ENCODE data around the gene STXBP4. TPM values are rescaled to one million over a fixed set of nuclear protein-coding genes. Genes with fewer than 3 reads are reported as not detected.

Gene STXBP4
- total and polyA plus RNA-seq, 2 donors (not counting 3 experiments of a cell fraction or from before 2014, with no cell fraction given): 1.9 to 12.9 TPM

- CTCF ChIA-PET: interaction anchor here (2.0 to 3.3 kb wide), 2 partner anchors 9 to 17 kb away, joined by 4 to 12 read pairs; no protein-coding TSS in a partner anchor
- FAIRE-seq (no peak), DNase-seq (ENCODE audit: low read depth, low spot score) (no peak)
- POLR2A ChIA-PET: no interaction called here
- peaks cover 0 to 2% of the 10 kb centered on the region in 2 experiments for H3K27me3 ChIP-seq (ENCODE audit: control insufficient read depth in 2 of 2, insufficient read depth in 2 of 2, low read length in 2 of 2)
- dilution Hi-C loops (cut with MboI; ENCODE audit: extremely low pct_ligation_motif_present, low sequenced_read_pairs) (no loop called here), intact Hi-C loops (cut with micrococcal nuclease) (no loop called here)
- no TSS peak for BruUV-seq (replicated peaks)
- no peak overlapping the region for H3K4me3 ChIP-seq (replicated peaks in 1 of 3; ENCODE audit: insufficient read depth in 1 of 3, low read depth in 1 of 3, low read length in 3 of 3)
- peaks cover 7% of the 10 kb centered on the region for H3K4me1 ChIP-seq (ENCODE audit: control insufficient read depth, extremely low read depth, insufficient read depth, low read length)
- H2AFZ ChIP-seq (ENCODE audit: low read depth, low read length): no peak overlapping the region
- H3K27ac ChIP-seq (ENCODE audit: insufficient read depth, low read depth, low read length): no peak overlapping the region
- TF ChIP-seq CTCF (IDR thresholded peaks at IDR 0.05; ENCODE audit: extremely low read depth in 1 of 2, insufficient read depth in 1 of 2, low read depth in 1 of 2, low read length in 2 of 2): no peak
- no peak for TF ChIP-seq JUN (IDR thresholded peaks at IDR 0.05; ENCODE audit: borderline replicate concordance, insufficient read depth, insufficient read length, low read depth)
- TF ChIP-seq MYC (IDR thresholded peaks at IDR 0.05; ENCODE audit: low read depth, low read length): no peak
- no peak for TF ChIP-seq EZH2 (IDR thresholded peaks at IDR 0.05; ENCODE audit: borderline replicate concordance, low read depth, low read length, severe bottlenecking)
- no peak for TF ChIP-seq POLR2AphosphoS5 (IDR thresholded peaks at IDR 0.05; ENCODE audit: insufficient read depth, low read depth, low read length)
- TF ChIP-seq FOS (IDR thresholded peaks at IDR 0.05; ENCODE audit: borderline replicate concordance, insufficient read depth, low read length): no peak
- TF ChIP-seq GATA2 (IDR thresholded peaks at IDR 0.05; ENCODE audit: insufficient read depth, insufficient read length, low read depth, low read length): no peak
- TF ChIP-seq MAX (IDR thresholded peaks at IDR 0.05; ENCODE audit: insufficient read depth, insufficient read length): no peak
- no peak for TF ChIP-seq POLR2A (IDR thresholded peaks at IDR 0.05; ENCODE audit: low read depth, low read length)
- no peak overlapping the region for H3K4me2 ChIP-seq (ENCODE audit: insufficient read depth, low read length)
- no peaks in the 10 kb centered on the region for H3K9me3 ChIP-seq (replicated peaks; ENCODE audit: control insufficient read depth, insufficient read depth, low read length)
- H4K20me1 ChIP-seq (replicated peaks; ENCODE audit: control insufficient read depth, extremely low read depth, insufficient read depth, low read length): no peaks in the 10 kb centered on the region
- no peaks in the 10 kb centered on the region for H3K79me2 ChIP-seq (ENCODE audit: control insufficient read depth, insufficient read depth, low read length)
- no peak overlapping the region for H3K9ac ChIP-seq (replicated peaks; ENCODE audit: extremely low read depth, insufficient read depth, low read length)
- no peaks in the 10 kb centered on the region for H3K9me1 ChIP-seq (replicated peaks; ENCODE audit: control insufficient read depth, extremely low read depth, insufficient read depth, low read length)
- no peaks in the 10 kb centered on the region for H3K36me3 ChIP-seq (ENCODE audit: control insufficient read depth in 2 of 2, extremely low read depth in 1 of 2, insufficient read depth in 2 of 2, low read length in 2 of 2)
Observed at GRCh38 chr17:54950116-54950515, 18.4 kb upstream of the STXBP4 start.
